Fibroblast of villous mesenchyme (primary cell): Measurements from ENCODE around the gene ANK3. TPM values are rescaled to one million over a fixed set of nuclear protein-coding genes. Genes with fewer than 3 reads are reported as not detected.

Source experiments
- DNase-seq: peaks from one replicate; pipeline ENCODE4 v3.0.0-alpha.2; 2010; ENCODE audit warnings: low read depth
- H3K4me3 ChIP-seq: 2 replicates; pipeline ENCODE4 v1.5.1; 2011; ENCODE audit warnings: low read depth, mild to moderate bottlenecking, low read length
- total RNA-seq: library from RNA; depleted of rRNA; stranded (reverse); fragments of >200 nt; gene quantifications from 2 replicates; pipeline ENCODE4 v1.2.3, GENCODE V29; 2012
- TF ChIP-seq, protein P1 (sequence below): IDR thresholded peaks from 2 replicates; pipeline ENCODE4 v1.5.1; 2012; ENCODE audit warnings: low read depth, mild to moderate bottlenecking, low read length; ENCODE audit not compliant: insufficient read depth

The ANK3 gene
- total RNA-seq, 1 donor, result 1.3 TPM

DNA sequence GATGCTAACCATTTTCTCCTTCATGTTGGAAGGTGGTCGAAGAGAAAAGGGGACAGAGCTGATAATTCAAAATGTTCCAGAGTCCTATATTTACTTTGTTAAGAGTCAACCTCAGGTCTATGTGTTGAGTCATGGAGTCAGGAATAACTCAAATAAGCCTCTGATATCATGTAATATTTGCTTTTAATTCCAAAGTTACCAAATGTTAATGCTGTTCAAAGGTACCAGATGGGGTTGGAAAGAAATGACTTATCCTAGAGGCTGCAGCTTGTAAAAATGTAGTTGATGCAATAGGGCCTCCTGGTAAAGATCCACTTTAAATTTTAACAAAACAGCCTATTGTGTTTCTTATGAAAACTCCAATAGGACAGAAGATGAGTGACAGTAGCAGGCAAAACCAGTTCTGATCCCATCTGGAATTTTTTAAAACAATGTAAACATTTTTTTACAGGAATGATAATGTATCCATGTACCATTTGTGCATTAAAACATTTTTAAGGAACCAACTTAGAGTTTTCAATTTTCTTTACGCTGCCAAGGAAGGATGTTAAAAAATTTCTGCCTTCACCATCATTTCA is 218.2 kb downstream of the ANK3 start:
- DNase-seq, result peak; percentile 11
- TF ChIP-seq, protein P1, sequence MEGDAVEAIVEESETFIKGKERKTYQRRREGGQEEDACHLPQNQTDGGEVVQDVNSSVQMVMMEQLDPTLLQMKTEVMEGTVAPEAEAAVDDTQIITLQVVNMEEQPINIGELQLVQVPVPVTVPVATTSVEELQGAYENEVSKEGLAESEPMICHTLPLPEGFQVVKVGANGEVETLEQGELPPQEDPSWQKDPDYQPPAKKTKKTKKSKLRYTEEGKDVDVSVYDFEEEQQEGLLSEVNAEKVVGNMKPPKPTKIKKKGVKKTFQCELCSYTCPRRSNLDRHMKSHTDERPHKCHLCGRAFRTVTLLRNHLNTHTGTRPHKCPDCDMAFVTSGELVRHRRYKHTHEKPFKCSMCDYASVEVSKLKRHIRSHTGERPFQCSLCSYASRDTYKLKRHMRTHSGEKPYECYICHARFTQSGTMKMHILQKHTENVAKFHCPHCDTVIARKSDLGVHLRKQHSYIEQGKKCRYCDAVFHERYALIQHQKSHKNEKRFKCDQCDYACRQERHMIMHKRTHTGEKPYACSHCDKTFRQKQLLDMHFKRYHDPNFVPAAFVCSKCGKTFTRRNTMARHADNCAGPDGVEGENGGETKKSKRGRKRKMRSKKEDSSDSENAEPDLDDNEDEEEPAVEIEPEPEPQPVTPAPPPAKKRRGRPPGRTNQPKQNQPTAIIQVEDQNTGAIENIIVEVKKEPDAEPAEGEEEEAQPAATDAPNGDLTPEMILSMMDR, result no peak
- no peak overlapping the region for H3K4me3 ChIP-seq

DNA sequence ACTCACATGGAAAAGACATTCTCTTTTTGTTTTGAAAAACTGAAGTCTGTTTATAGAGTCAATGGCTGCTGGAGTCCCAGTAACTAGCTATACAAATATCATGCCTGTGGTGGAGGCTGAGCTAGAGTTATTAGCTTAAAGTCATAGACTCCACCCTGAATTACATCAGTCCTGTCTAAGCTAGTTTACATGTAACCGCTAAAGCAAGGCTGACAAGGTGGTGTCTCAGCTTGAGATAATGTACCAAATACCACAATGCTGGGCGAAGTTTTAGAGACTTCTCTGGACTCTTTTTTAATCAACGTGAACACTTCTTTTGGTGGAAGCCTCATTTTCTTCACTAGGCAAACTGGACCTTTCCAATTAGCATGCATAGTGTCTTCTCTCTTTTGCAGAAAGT is 219.4 kb downstream of the ANK3 start:
- peak; percentile 55 for DNase-seq

DNA sequence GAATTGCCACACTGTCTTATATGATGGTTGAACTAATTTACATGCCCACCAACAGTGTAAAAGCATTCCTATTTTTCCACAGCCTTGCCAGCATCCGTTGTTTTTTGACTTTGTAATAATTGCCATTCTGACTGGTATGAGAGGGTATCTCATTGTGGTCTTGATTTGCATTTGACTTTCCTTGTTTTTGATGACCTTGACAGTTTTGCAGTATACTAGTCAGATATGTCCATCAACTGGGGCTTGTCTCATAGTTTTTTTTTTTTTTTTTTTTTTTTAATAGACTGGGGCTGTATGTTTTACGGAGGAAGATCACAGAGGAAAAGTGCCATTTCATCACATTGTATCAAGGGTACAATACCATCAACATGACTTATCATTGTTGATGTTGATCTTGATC is 220.6 kb downstream of the ANK3 start:
- TF ChIP-seq, protein P1, result no peak
- no peak for DNase-seq
- H3K4me3 ChIP-seq, result no peak overlapping the region

More for the DNA sequence above, 219.4 kb downstream of the ANK3 start:
- TF ChIP-seq, protein P1, result no peak
- no peak overlapping the region for H3K4me3 ChIP-seq

DNA sequence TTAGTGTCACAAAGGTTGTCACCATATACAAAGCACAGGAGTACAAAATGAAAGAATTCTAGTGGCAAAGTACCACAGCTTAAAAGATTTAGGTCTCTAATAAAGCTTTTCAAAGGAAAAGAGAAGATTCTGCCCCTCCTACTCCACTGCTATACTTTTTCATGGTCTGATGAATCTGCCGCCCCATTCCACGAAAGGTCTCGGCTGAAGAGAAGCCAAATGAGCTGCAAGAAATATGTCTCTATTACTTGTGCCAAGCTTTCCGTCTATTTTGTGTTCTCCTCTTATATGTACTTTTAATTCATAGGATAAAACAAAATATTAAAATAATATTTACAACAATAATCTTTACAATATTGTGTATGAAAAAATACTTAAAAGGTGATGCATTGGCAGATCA is 222.6 kb downstream of the ANK3 start:
- TF ChIP-seq, protein P1, result no peak
- H3K4me3 ChIP-seq, result no peak overlapping the region
- no peak for DNase-seq

DNA sequence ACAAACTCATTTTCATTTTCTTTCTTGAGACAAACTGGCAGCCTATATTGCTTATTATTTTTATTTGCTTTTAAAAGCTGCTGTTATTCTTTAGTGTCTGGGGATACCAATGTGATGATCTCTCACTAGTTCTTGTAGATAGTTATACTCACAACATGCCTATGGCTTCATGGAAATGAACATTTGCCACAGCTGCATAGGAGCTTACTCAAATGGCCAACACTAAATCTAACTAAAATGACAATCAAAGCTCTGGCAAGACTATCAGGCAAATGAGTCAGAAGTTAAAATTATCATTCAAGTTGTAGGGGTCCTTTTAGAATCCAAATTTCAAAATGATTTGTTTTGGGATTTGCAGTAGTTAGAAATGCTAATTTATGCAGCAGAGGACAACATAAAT is 225.9 kb downstream of the ANK3 start:
- H3K4me3 ChIP-seq, result no peak overlapping the region
- TF ChIP-seq, protein P1, result no peak
- DNase-seq, result no peak

DNA sequence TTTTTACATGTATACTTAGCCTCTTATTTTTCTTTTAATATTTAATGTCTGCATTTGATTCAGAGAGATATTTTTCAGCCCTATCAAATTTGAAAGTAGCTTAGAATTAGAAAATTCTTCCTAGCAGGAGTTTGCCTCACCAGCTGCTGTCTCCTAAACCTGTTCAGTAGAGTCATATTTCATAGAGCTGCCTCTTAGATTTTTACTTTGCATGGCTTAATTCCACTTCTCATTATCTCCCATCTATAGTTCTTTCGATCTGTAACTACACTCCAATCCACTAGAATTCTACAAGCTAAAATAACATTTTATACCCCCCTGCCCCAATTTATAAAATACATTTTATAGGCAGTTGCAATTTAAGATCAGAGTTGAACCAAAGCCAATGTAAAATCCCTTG is 227.0 kb downstream of the ANK3 start:
- TF ChIP-seq, protein P1, result no peak
- DNase-seq, result no peak
- H3K4me3 ChIP-seq, result no peak overlapping the region
